Ascending aorta (tissue), 2 donors: ENCODE data around the gene KLHL12. TPM values are rescaled to one million over a fixed set of nuclear protein-coding genes. Genes with fewer than 3 reads are reported as not detected.

Source experiments
- DNase-seq, 2 donors: peaks; one replicate each; pipeline ENCODE4 v3.0.0-alpha.2; 2019; ENCODE audit warnings: low spot score in 2 of 2
- H3K27ac ChIP-seq, 2 donors: fragments of 200-600 bp; sonication (generic); one replicate each; pipeline ENCODE4 v1.5.1; 2016 to 2017; ENCODE audit warnings: mild to moderate bottlenecking in 1 of 2
- H3K27me3 ChIP-seq: fragments of 200-600 bp; sonication (generic); one replicate; pipeline ENCODE4 v1.5.1; 2017
- H3K36me3 ChIP-seq, 2 donors: fragments of 200-600 bp; sonication (generic); one replicate each; pipeline ENCODE4 v1.5.1; 2016
- H3K4me1 ChIP-seq, 2 donors: fragments of 200-600 bp; sonication (generic); one replicate each; pipeline ENCODE4 v1.5.1; 2016 to 2017; ENCODE audit warnings: mild to moderate bottlenecking in 1 of 2
- H3K4me3 ChIP-seq, 2 donors: fragments of 200-600 bp; sonication (generic); one replicate each; pipeline ENCODE4 v1.5.1; 2016 to 2017; ENCODE audit warnings: mild to moderate bottlenecking in 1 of 2
- H3K9me3 ChIP-seq, 2 donors: fragments of 200-600 bp; sonication (generic); one replicate each; pipeline ENCODE4 v1.5.1; 2016
- CTCF ChIP-seq, 3 experiments: fragments of 200-600 bp in 2 of 3; fragments of 450-650 bp in 1 of 3; sonication (generic) in 2 of 3; IDR thresholded peaks; one replicate each; pipeline ENCODE4 v1.5.1; 2016 to 2019; ENCODE audit warnings: antibody characterized with exemption in 3 of 3, mild to moderate bottlenecking in 1 of 3, moderate library complexity in 1 of 3
- intact Hi-C: fragments of 100-400 bp; cut with DNase I; formaldehyde crosslinking; loops from one replicate; pipeline ENCODE4 v1.15.1; 2023
- total RNA-seq: library from RNA; depleted of rRNA; stranded (reverse); fragments of >200 nt; gene quantifications from one replicate; pipeline ENCODE4 v1.1.0, GENCODE V29; 2016

The KLHL12 gene
- total RNA-seq, 1 donor from 2014 or later: 17.8 TPM

GRCh38 chr1:202880961-202881460, 46.0 kb downstream of the KLHL12 start:
- H3K27me3 ChIP-seq: no peaks in the 10 kb centered on the region
- intact Hi-C loops: no loop called here
- no peak for TF ChIP-seq CTCF (IDR thresholded peaks at IDR 0.05)
- no peak for DNase-seq
- H3K9me3 ChIP-seq: no peaks in the 10 kb centered on the region
- H3K27ac ChIP-seq: no peak overlapping the region
- H3K4me3 ChIP-seq: no peak overlapping the region
- no peaks in the 10 kb centered on the region for H3K4me1 ChIP-seq
- peaks cover 17 to 20% of the 10 kb centered on the region in 2 donors for H3K36me3 ChIP-seq

- intact Hi-C loops: no loop called here
Observed at GRCh38 chr1:202880062-202880461, 47.0 kb downstream of the KLHL12 start.

GRCh38 chr1:202879128-202879527, 47.9 kb downstream of the KLHL12 start:
- intact Hi-C loops: no loop called here
- H3K27ac ChIP-seq: no peak overlapping the region
- H3K36me3 ChIP-seq: peaks cover 17 to 20% of the 10 kb centered on the region in 2 donors
- H3K4me3 ChIP-seq: no peak overlapping the region
- no peak for TF ChIP-seq CTCF (IDR thresholded peaks at IDR 0.05)
- H3K27me3 ChIP-seq: no peaks in the 10 kb centered on the region
- no peak for DNase-seq
- no peaks in the 10 kb centered on the region for H3K4me1 ChIP-seq
- H3K9me3 ChIP-seq: no peaks in the 10 kb centered on the region

More at GRCh38 chr1:202880062-202880461, 47.0 kb downstream of the KLHL12 start:
- no peaks in the 10 kb centered on the region for H3K9me3 ChIP-seq
- H3K4me3 ChIP-seq: no peak overlapping the region
- DNase-seq: no peak
- H3K27me3 ChIP-seq: no peaks in the 10 kb centered on the region
- H3K27ac ChIP-seq: no peak overlapping the region
- H3K36me3 ChIP-seq: peaks cover 17 to 20% of the 10 kb centered on the region in 2 donors
- no peak for TF ChIP-seq CTCF (IDR thresholded peaks at IDR 0.05)
- H3K4me1 ChIP-seq: no peaks in the 10 kb centered on the region

GRCh38 chr1:202873026-202873425, 54.0 kb downstream of the KLHL12 start:
- H3K9me3 ChIP-seq: no peaks in the 10 kb centered on the region
- intact Hi-C loops: no loop called here
- DNase-seq: no peak
- H3K27ac ChIP-seq: no peak overlapping the region
- no peaks in the 10 kb centered on the region for H3K4me1 ChIP-seq
- H3K27me3 ChIP-seq: no peaks in the 10 kb centered on the region
- H3K4me3 ChIP-seq: no peak overlapping the region
- no peak for TF ChIP-seq CTCF (IDR thresholded peaks at IDR 0.05)
- no peaks in the 10 kb centered on the region for H3K36me3 ChIP-seq

- intact Hi-C loops: no loop called here
- no peak for DNase-seq
Observed at GRCh38 chr1:202871367-202871766, 55.7 kb downstream of the KLHL12 start.

More at GRCh38 chr1:202871367-202871766, 55.7 kb downstream of the KLHL12 start:
- Histone ChIP-seq H3K36me3 (no peaks in the 10 kb centered on the region), H3K9me3 (no peaks in the 10 kb centered on the region), H3K27ac (no peak overlapping the region), H3K27me3 (no peaks in the 10 kb centered on the region), H3K4me3 (no peak overlapping the region), H3K4me1 (no peaks in the 10 kb centered on the region)
- TF ChIP-seq CTCF (IDR thresholded peaks at IDR 0.05): no peak
